CD8-positive, alpha-beta memory T cell (primary cell): ENCODE data around the gene ASB11. TPM values are rescaled to one million over a fixed set of nuclear protein-coding genes. Genes with fewer than 3 reads are reported as not detected.
A peak's percentile ranks its signal among the peaks of the same experiment; 100 is the strongest.

Experiments
- CTCF ChIA-PET: fragments of 350-600 bp; sonication (Branson Sonifier 250); formaldehyde crosslinking; loops from one replicate; lab custom pipeline; 2021; ENCODE audit warnings: antibody characterized with exemption; lab: Charles Lee
- POLR2A ChIA-PET: fragments of 350-600 bp; sonication (Branson Sonifier 250); formaldehyde crosslinking; loops from one replicate; lab custom pipeline; 2021; ENCODE audit warnings: antibody characterized with exemption; lab: Charles Lee
- DNase-seq, 5 donors: peaks; one replicate each; pipeline versions ENCODE4 v3.0.0 to v3.0.0-alpha.2; 2020 to 2022; ENCODE audit warnings: mixed read lengths in 1 of 5
- H3K27ac ChIP-seq: one replicate; pipeline ENCODE4 v1.7.0; 2013; ENCODE audit warnings: low read depth, mild to moderate bottlenecking, low read length, moderate library complexity
- H3K27me3 ChIP-seq: 2 replicates; pipeline ENCODE4 v1.7.0; 2013; ENCODE audit warnings: low read length, mild to moderate bottlenecking; ENCODE audit not compliant: insufficient read depth, poor library complexity, severe bottlenecking
- H3K36me3 ChIP-seq: 2 replicates; pipeline ENCODE4 v1.7.0; 2013; ENCODE audit warnings: mild to moderate bottlenecking, low read length, moderate library complexity; ENCODE audit not compliant: insufficient read depth
- H3K4me1 ChIP-seq: 2 replicates; pipeline ENCODE4 v1.7.0; 2013; ENCODE audit warnings: mild to moderate bottlenecking, low read length, moderate library complexity; ENCODE audit not compliant: insufficient read depth
- H3K4me3 ChIP-seq: 2 replicates; pipeline ENCODE4 v1.7.0; 2013; ENCODE audit warnings: mild to moderate bottlenecking, low read length
- H3K9me3 ChIP-seq: 2 replicates; pipeline ENCODE4 v1.7.0; 2013; ENCODE audit warnings: mild to moderate bottlenecking, low read length
- H3K27ac Mint-ChIP-seq, 8 donors: one replicate each; pipeline ENCODE4 v1.8.0; 2020 to 2021; ENCODE audit warnings: mixed read lengths in 8 of 8, mild to moderate bottlenecking in 6 of 8, inconsistent platforms in 3 of 8, moderate library complexity in 3 of 8
- H3K27me3 Mint-ChIP-seq, 2 donors: one replicate each; pipeline ENCODE4 v1.8.0; 2020 to 2021; ENCODE audit warnings: mixed read lengths in 2 of 2, mild to moderate bottlenecking in 1 of 2, moderate library complexity in 1 of 2
- H3K36me3 Mint-ChIP-seq, 3 donors: one replicate each; pipeline ENCODE4 v1.8.0; 2020 to 2021; ENCODE audit warnings: mixed read lengths in 3 of 3, inconsistent platforms in 1 of 3, mild to moderate bottlenecking in 1 of 3
- H3K4me1 Mint-ChIP-seq, 3 donors: one replicate each; pipeline ENCODE4 v1.8.0; 2020 to 2021; ENCODE audit warnings: mixed read lengths in 3 of 3, inconsistent platforms in 1 of 3, mild to moderate bottlenecking in 1 of 3
- H3K4me3 Mint-ChIP-seq, 7 donors: one replicate each; pipeline ENCODE4 v1.8.0; 2020 to 2021; ENCODE audit warnings: mixed read lengths in 7 of 7, mild to moderate bottlenecking in 6 of 7, moderate library complexity in 4 of 7, inconsistent platforms in 2 of 7
- H3K9me3 Mint-ChIP-seq, 5 donors: one replicate each; pipeline ENCODE4 v1.8.0; 2020 to 2022; ENCODE audit warnings: mixed read lengths in 5 of 5, mild to moderate bottlenecking in 3 of 5, moderate library complexity in 2 of 5, inconsistent platforms in 1 of 5
- polyA plus RNA-seq: library from polyadenylated mRNA; unstranded; fragments of 300-500 nt; fragmentation: Illumina TruSeq; gene quantifications from one replicate; pipeline ENCODE4 v1.2.3, GENCODE V29; 2021
- total RNA-seq, 2 experiments: library from RNA; stranded (reverse); gene quantifications; one replicate each; pipeline ENCODE4 v1.2.3, GENCODE V29; 2021

Gene ASB11
- total and polyA plus RNA-seq, 3 experiments from 2014 or later, result not detected

DNA sequence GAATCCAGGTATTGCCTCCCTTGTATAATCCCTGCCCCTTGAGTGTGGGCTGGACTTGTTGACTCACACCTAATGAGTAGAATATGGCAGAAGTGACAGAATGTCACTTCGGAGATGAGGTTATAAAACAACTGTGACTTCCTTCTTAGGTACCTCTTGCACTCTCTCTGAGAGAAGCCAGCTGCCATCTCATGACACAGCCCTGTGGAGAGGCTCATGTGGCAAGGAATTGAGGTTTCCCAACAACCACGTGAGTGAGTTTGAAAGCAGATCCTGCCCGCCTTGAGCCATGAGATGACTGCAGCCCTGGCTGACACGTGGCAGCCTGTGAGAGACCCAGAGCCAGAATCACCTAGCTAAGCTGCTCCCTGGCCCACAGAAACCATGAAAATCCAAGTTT is 13.5 kb downstream of the ASB11 start:
- Histone ChIP-seq H3K4me1 (no peaks in the 10 kb centered on the region), H3K4me3 (no peak overlapping the region), H3K36me3 (no peaks in the 10 kb centered on the region), H3K9me3 (no peaks in the 10 kb centered on the region), H3K27ac (no peak overlapping the region), H3K27me3 (no peaks in the 10 kb centered on the region)
- H3K36me3 Mint-ChIP-seq, result no peaks in the 10 kb centered on the region
- peak overlapping the region in 1 of 8 donors; percentile 21 for H3K27ac Mint-ChIP-seq
- H3K4me3 Mint-ChIP-seq, result no peak overlapping the region
- no peaks in the 10 kb centered on the region for H3K9me3 Mint-ChIP-seq
- H3K27me3 Mint-ChIP-seq, result peaks cover 4 to 10% of the 10 kb centered on the region in 2 donors
- H3K4me1 Mint-ChIP-seq, result peaks cover 0 to 5% (median 5%) of the 10 kb centered on the region in 3 donors
- CTCF ChIA-PET, result no interaction called here
- DNase-seq, result no peak
- POLR2A ChIA-PET, result no interaction called here

- no peaks in the 10 kb centered on the region for H3K4me1 ChIP-seq
- no peak for DNase-seq
- H3K9me3 Mint-ChIP-seq, result no peaks in the 10 kb centered on the region
- no peaks in the 10 kb centered on the region for H3K36me3 ChIP-seq
- no peak overlapping the region for H3K4me3 Mint-ChIP-seq
- no peaks in the 10 kb centered on the region for H3K9me3 ChIP-seq
- H3K4me1 Mint-ChIP-seq, result peaks cover 0 to 5% (median 5%) of the 10 kb centered on the region in 3 donors
- H3K36me3 Mint-ChIP-seq, result no peaks in the 10 kb centered on the region
- CTCF ChIA-PET, result interaction anchor here (1.0 kb wide), 1 partner anchor 9 kb away, joined by 3 read pairs; no protein-coding TSS in a partner anchor
- no peak overlapping the region for H3K4me3 ChIP-seq
- H3K27ac ChIP-seq, result no peak overlapping the region
- POLR2A ChIA-PET, result no interaction called here
- H3K27me3 ChIP-seq, result no peaks in the 10 kb centered on the region
- H3K27ac Mint-ChIP-seq, result no peak overlapping the region
- H3K27me3 Mint-ChIP-seq, result peaks cover 0 to 8% of the 10 kb centered on the region in 2 donors
These were observed 15.2 kb downstream of the ASB11 start for GRCh38 chrX:15299941-15300851.

- Mint-ChIP-seq H3K27me3 (peaks cover 0 to 8% of the 10 kb centered on the region in 2 donors), H3K9me3 (no peaks in the 10 kb centered on the region), H3K4me3 (no peak overlapping the region), H3K27ac (no peak overlapping the region), H3K36me3 (no peaks in the 10 kb centered on the region), H3K4me1 (peaks cover 0 to 5% (median 5%) of the 10 kb centered on the region in 3 donors)
- ChIA-PET CTCF (no interaction called here), POLR2A (no interaction called here)
- H3K36me3 ChIP-seq, result no peaks in the 10 kb centered on the region
- H3K27ac ChIP-seq, result no peak overlapping the region
- H3K9me3 ChIP-seq, result no peaks in the 10 kb centered on the region
- no peak overlapping the region for H3K4me3 ChIP-seq
- no peaks in the 10 kb centered on the region for H3K4me1 ChIP-seq
- no peaks in the 10 kb centered on the region for H3K27me3 ChIP-seq
- no peak for DNase-seq
These were observed 16.7 kb downstream of the ASB11 start for GRCh38 chrX:15298780-15299179.

DNA sequence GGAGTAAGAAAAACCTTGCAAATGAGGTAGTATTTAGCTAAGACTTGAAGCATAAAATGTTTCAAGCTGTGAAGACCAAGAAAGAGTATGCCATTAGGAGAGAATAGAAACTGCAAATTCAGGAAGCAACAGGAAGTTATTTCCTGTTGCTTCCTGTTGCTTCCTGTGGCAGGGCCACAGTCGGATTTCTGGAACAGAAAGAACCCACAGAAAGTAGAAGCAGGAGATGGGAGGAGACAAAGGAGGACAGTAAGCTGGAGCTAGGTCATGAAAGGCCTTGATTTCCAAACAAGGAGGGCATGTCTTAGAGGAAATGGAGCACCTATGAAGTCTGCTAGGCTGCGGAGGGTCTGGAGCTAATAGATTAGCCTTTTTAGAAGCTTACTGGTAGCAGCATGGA is 17.2 kb downstream of the ASB11 start:
- H3K27me3 Mint-ChIP-seq, result peaks cover 3 to 8% of the 10 kb centered on the region in 2 donors
- no peaks in the 10 kb centered on the region for H3K27me3 ChIP-seq
- H3K36me3 ChIP-seq, result no peaks in the 10 kb centered on the region
- H3K36me3 Mint-ChIP-seq, result no peaks in the 10 kb centered on the region
- H3K4me1 Mint-ChIP-seq, result peaks cover 0 to 5% (median 5%) of the 10 kb centered on the region in 3 donors
- H3K27ac Mint-ChIP-seq, result no peak overlapping the region
- no peaks in the 10 kb centered on the region for H3K9me3 ChIP-seq
- H3K4me1 ChIP-seq, result no peaks in the 10 kb centered on the region
- DNase-seq, result no peak
- POLR2A ChIA-PET, result no interaction called here
- no peak overlapping the region for H3K4me3 ChIP-seq
- no peak overlapping the region for H3K4me3 Mint-ChIP-seq
- no peak overlapping the region for H3K27ac ChIP-seq
- CTCF ChIA-PET, result no interaction called here
- no peaks in the 10 kb centered on the region for H3K9me3 Mint-ChIP-seq

- H3K9me3 Mint-ChIP-seq, result no peaks in the 10 kb centered on the region
- H3K27ac ChIP-seq, result no peak overlapping the region
- DNase-seq, result no peak
- no peaks in the 10 kb centered on the region for H3K36me3 Mint-ChIP-seq
- no peaks in the 10 kb centered on the region for H3K36me3 ChIP-seq
- H3K4me1 ChIP-seq, result no peaks in the 10 kb centered on the region
- ChIA-PET CTCF (no interaction called here), POLR2A (no interaction called here)
- H3K4me1 Mint-ChIP-seq, result no peaks in the 10 kb centered on the region
- H3K27me3 ChIP-seq, result no peaks in the 10 kb centered on the region
- H3K4me3 Mint-ChIP-seq, result no peak overlapping the region
- H3K4me3 ChIP-seq, result no peak overlapping the region
- H3K27me3 Mint-ChIP-seq, result peaks cover 3 to 9% of the 10 kb centered on the region in 2 donors
- H3K27ac Mint-ChIP-seq, result no peak overlapping the region
- H3K9me3 ChIP-seq, result no peaks in the 10 kb centered on the region
These were observed 22.0 kb downstream of the ASB11 start for GRCh38 chrX:15293451-15293850.

DNA sequence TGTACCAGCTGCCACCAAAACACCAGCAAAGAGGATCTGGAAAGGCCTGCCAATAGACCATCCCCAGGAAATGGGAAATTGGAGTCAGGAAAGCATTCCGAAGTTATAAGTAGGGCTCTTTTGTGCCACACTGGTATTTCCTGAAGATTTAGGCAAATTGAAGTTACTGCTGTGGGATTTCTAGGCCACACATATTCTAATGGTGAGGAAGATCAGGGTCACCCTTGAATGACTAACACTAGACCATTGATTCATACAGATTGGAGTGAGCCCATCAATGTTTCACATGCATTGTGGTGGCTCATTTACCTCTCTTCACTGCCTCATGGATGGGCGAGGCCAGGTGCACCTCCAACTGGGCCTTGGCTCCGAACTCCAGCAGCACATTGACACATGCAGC is 22.6 kb downstream of the ASB11 start:
- H3K4me3 Mint-ChIP-seq, result no peak overlapping the region
- Histone ChIP-seq H3K4me3 (no peak overlapping the region), H3K27ac (no peak overlapping the region), H3K9me3 (no peaks in the 10 kb centered on the region), H3K36me3 (no peaks in the 10 kb centered on the region), H3K4me1 (no peaks in the 10 kb centered on the region), H3K27me3 (no peaks in the 10 kb centered on the region)
- no peaks in the 10 kb centered on the region for H3K9me3 Mint-ChIP-seq
- ChIA-PET CTCF (no interaction called here), POLR2A (no interaction called here)
- no peaks in the 10 kb centered on the region for H3K36me3 Mint-ChIP-seq
- no peak for DNase-seq
- H3K27me3 Mint-ChIP-seq, result peaks cover 3 to 9% of the 10 kb centered on the region in 2 donors
- H3K4me1 Mint-ChIP-seq, result no peaks in the 10 kb centered on the region
- no peak overlapping the region for H3K27ac Mint-ChIP-seq

- Mint-ChIP-seq H3K4me1 (no peaks in the 10 kb centered on the region), H3K27me3 (peaks cover 0 to 15% of the 10 kb centered on the region in 2 donors), H3K27ac (no peak overlapping the region), H3K4me3 (no peak overlapping the region), H3K36me3 (no peaks in the 10 kb centered on the region), H3K9me3 (peaks cover 0 to 2% (median 0%) of the 10 kb centered on the region in 5 donors)
- Histone ChIP-seq H3K27me3 (no peaks in the 10 kb centered on the region), H3K27ac (no peak overlapping the region), H3K4me1 (no peaks in the 10 kb centered on the region), H3K9me3 (no peaks in the 10 kb centered on the region), H3K4me3 (no peak overlapping the region), H3K36me3 (no peaks in the 10 kb centered on the region)
- ChIA-PET POLR2A (no interaction called here), CTCF (no interaction called here)
- no peak for DNase-seq
These were observed 37.8 kb downstream of the ASB11 start for GRCh38 chrX:15277604-15278003.

DNA sequence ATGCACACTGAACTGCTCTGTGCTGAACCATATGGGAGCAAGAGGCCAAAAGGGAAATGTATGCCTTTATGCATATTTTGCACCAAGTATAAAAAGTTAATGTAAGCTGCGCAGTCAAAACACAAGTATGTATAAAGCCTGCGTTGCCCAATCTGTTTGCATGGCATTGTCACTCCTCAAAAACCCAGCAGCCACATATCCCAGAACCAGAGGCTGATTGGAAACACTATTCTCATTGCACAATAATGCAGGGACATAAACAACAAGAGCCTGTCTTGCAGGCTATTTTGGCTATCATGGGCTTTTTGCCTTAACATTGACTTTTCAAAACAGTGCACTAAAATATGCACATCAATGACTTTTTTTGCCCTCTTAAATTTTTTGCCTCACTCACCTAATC is 40.5 kb downstream of the ASB11 start:
- Mint-ChIP-seq H3K27ac (peak overlapping the region in 1 of 8 donors; percentile 9), H3K9me3 (peaks cover 0 to 2% (median 0%) of the 10 kb centered on the region in 5 donors), H3K4me1 (peaks cover 0 to 5% (median 4%) of the 10 kb centered on the region in 3 donors), H3K27me3 (peaks cover 1 to 6% of the 10 kb centered on the region in 2 donors), H3K36me3 (no peaks in the 10 kb centered on the region), H3K4me3 (no peak overlapping the region)
- ChIA-PET CTCF (no interaction called here), POLR2A (no interaction called here)
- no peaks in the 10 kb centered on the region for H3K9me3 ChIP-seq
- no peak overlapping the region for H3K27ac ChIP-seq
- H3K4me3 ChIP-seq, result no peak overlapping the region
- H3K27me3 ChIP-seq, result no peaks in the 10 kb centered on the region
- H3K36me3 ChIP-seq, result no peaks in the 10 kb centered on the region
- H3K4me1 ChIP-seq, result no peaks in the 10 kb centered on the region
- DNase-seq, result no peak
